Measurements from ENCODE around the gene SLC2A10.

SLC2A10 gene

DNA sequence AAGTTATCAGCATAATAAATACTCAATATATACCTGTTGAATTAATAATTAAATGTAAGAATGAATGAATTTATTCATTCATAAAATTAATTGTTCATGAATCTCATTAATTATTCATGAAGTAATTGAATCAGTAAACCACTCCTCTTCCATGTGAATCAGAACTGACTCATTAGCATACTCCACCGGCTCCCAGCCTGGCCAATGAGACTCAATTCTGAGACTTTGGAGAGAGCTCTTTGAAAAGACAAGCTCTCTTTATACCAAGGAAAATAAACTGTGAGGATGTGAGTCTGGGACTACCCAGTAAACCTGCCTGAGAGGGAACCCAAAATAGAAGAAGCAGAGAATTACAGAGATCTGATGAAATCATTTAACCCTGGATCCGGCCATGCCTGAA, 8.4 kb upstream of the SLC2A10 start:
- H3K4me3 ChIP-seq (ENCODE audit: low read depth, low read length): no peak overlapping the region
- TF ChIP-seq, protein P1, sequence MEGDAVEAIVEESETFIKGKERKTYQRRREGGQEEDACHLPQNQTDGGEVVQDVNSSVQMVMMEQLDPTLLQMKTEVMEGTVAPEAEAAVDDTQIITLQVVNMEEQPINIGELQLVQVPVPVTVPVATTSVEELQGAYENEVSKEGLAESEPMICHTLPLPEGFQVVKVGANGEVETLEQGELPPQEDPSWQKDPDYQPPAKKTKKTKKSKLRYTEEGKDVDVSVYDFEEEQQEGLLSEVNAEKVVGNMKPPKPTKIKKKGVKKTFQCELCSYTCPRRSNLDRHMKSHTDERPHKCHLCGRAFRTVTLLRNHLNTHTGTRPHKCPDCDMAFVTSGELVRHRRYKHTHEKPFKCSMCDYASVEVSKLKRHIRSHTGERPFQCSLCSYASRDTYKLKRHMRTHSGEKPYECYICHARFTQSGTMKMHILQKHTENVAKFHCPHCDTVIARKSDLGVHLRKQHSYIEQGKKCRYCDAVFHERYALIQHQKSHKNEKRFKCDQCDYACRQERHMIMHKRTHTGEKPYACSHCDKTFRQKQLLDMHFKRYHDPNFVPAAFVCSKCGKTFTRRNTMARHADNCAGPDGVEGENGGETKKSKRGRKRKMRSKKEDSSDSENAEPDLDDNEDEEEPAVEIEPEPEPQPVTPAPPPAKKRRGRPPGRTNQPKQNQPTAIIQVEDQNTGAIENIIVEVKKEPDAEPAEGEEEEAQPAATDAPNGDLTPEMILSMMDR (IDR thresholded peaks at IDR 0.05; ENCODE audit: borderline replicate concordance, insufficient read depth, low read depth, low read length): no peak

DNA sequence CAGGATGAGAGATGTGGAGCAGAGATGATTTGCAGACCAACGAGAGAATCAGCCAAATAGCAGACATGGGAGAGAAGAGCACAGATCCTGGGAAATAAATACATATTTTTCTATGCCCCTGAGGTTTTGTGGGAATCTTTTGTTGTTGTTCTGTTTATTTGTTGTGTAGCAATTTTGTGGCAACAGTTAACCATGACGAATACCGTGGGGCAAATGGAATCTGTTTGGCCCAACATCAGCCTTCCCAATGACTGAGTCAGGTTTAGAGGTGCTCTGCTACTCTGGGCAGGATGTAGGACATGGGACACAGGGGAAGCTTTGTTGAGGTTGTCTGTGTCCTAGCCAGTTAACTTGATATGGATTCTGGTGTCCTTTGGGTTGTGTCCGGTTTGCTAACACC, 7.9 kb upstream of the SLC2A10 start:
- TF ChIP-seq, protein P1 (IDR thresholded peaks at IDR 0.05; ENCODE audit: borderline replicate concordance, insufficient read depth, low read depth, low read length): no peak
- no peak overlapping the region for H3K4me3 ChIP-seq (ENCODE audit: low read depth, low read length)

DNA sequence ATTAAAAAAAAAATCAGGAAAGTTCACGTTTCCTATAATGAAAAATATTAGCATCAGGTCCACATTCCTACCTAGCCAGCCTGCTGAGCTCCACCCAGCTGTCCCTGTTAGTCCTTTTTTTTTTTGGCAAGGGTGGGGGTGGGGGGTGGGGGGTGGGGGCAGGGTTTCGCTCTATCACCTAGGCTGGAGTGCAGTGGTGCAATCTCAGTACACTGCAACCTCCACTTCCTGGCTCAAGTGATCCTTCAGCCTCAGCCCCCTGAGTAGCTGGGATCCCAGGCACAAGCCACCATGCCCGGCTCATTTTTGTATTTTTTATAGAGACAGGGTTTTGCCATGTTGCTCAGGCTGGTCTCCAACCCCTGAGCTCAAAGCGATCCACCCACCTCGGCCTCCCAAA, 7.5 kb upstream of the SLC2A10 start:
- TF ChIP-seq, protein P1 (IDR thresholded peaks at IDR 0.05; ENCODE audit: borderline replicate concordance, insufficient read depth, low read depth, low read length): no peak
- H3K4me3 ChIP-seq (ENCODE audit: low read depth, low read length): no peak overlapping the region

DNA sequence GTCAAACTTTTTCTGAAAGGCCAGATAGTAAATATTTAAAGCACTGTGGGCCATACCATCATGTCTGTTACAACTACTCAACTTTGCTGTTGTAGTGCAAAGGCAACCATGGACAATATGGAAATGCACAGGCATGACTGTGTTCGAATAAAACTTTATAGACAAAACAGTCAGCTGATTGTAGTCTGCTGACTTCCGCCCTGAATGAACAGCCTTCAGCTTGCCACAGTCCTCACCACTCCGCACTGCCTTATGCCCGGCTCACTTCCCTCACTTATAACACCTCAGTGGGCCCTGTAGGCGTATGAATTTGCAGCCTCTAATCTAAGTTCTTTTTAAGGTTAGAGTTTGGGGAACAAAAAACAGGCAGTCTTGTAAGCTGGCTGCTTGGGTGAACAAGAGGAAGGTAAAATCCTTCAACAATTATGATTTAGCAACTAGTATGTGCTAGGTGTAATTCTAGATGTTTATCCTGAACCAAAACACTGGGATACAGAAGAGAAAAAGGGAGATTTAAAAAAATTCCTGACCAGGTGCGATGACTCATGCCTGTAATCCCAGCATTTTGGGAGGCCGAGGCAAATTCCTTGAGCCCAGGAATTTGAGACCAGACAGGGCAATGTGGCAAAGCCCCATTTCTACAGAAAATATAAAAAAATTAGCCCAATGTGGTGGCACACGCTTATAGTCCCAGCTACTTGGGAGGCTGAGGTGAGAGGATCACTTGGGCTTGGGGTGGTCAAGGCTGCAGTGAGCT, 6.8 kb upstream of the SLC2A10 start:
- no peak overlapping the region for H3K4me3 ChIP-seq (ENCODE audit: low read depth, low read length)
- TF ChIP-seq, protein P1 (IDR thresholded peaks at IDR 0.05; ENCODE audit: borderline replicate concordance, insufficient read depth, low read depth, low read length): no peak

DNA sequence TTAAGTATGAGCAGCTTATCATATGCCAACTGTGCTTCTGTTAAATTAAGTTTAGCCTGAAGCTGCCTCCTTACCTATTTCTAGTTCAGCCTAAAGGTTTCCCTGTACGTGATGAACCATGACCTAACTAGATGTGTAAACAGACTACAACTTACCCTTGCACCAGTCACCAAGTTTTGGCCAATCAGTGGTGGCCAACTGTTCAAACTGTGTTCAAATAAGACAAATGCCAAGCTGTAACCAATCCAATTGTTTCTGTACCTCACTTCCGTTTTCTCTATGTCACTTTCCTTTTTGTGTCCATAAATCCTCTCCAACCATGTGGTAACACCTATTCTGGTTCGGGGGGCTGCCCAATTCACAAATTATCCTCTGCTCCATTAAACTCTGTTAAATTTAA, 6.0 kb upstream of the SLC2A10 start:
- H3K4me3 ChIP-seq (ENCODE audit: low read depth, low read length): no peak overlapping the region
- TF ChIP-seq, protein P1 (IDR thresholded peaks at IDR 0.05; ENCODE audit: borderline replicate concordance, insufficient read depth, low read depth, low read length): no peak

DNA sequence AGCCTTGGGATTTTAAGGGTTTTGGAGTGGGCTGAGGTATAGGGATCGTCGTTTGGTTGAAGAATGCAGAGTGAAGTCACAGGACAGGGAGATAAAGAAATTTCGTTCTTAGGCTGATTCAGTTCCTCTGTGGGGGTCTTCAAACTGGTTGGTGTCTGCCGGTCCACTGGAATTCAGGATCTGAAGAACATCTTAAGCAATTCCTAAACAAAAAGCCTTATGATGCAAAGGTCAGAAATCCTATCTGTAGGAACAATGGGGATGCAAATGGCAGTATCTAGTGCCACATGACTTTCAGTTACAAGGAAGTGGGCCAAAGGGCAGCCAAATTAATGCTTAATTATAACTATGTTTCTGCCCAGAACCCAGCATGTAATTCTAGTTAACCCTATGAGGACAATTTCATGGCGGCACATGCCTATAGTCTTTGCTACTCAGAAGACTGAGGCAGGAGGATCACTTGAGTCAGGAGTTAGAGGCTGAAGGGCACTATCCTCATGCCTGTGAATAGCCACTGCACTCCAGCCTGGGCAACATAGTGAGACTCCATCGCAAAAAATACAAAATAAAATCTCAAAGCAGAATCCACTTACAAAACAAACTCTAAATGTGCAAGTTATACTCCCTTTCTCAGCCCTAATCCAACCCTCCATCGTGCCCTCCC, 4.6 kb upstream of the SLC2A10 start:
- no peak overlapping the region for H3K4me3 ChIP-seq (ENCODE audit: low read depth, low read length)
- TF ChIP-seq, protein P1 (IDR thresholded peaks at IDR 0.05; ENCODE audit: borderline replicate concordance, insufficient read depth, low read depth, low read length): no peak

DNA sequence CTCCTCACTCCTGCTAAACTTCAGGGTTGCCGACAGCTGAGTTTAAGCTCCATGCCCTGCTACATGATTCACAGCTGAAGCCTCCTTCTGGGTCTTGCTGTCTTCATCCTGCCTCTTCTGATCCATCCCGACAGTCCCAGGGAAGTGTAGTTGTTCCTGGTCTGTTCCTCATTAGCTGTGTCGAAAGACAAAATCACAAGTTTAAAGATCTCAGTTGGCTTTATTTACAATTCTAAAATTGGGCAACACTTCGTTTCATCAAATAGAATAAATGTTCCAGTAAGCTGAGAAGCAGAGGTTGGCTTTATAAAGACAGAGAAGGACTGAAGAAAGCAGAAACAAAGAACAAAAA, 4.1 kb upstream of the SLC2A10 start:
- no peak overlapping the region for H3K4me3 ChIP-seq (ENCODE audit: low read depth, low read length)
- TF ChIP-seq, protein P1 (IDR thresholded peaks at IDR 0.05; ENCODE audit: borderline replicate concordance, insufficient read depth, low read depth, low read length): no peak
